ENCODE results near the gene DOCK8.

The DOCK8 gene

GRCh38 chr9:426976-427375, 212.3 kb downstream of the DOCK8 start:
- DNase-seq (ENCODE audit: extremely low read depth, low read depth) = no peak
- no peak for TF ChIP-seq CTCF (IDR thresholded peaks at IDR 0.05; ENCODE audit: low read depth, low read length)

GRCh38 chr9:431701-432100, 217.0 kb downstream of the DOCK8 start:
- DNase-seq (ENCODE audit: extremely low read depth, low read depth) = no peak
- TF ChIP-seq CTCF (IDR thresholded peaks at IDR 0.05; ENCODE audit: low read depth, low read length) = no peak

GRCh38 chr9:436482-436881, 221.8 kb downstream of the DOCK8 start:
- TF ChIP-seq CTCF (IDR thresholded peaks at IDR 0.05; ENCODE audit: low read depth, low read length) = no peak

GRCh38 chr9:437066-437465, 222.4 kb downstream of the DOCK8 start:
- no peak for TF ChIP-seq CTCF (IDR thresholded peaks at IDR 0.05; ENCODE audit: low read depth, low read length)
- no peak for DNase-seq (ENCODE audit: extremely low read depth, low read depth)

More at GRCh38 chr9:436482-436881, 221.8 kb downstream of the DOCK8 start:
- DNase-seq (ENCODE audit: extremely low read depth, low read depth) = no peak

- TF ChIP-seq CTCF (IDR thresholded peaks at IDR 0.05; ENCODE audit: low read depth, low read length) = no peak
- DNase-seq (ENCODE audit: extremely low read depth, low read depth) = peak; percentile 75
These were observed 222.9 kb downstream of the DOCK8 start for GRCh38 chr9:437574-438001.

- no peak for TF ChIP-seq CTCF (IDR thresholded peaks at IDR 0.05; ENCODE audit: low read depth, low read length)
- DNase-seq (ENCODE audit: extremely low read depth, low read depth) = peak; percentile 43
These were observed 223.4 kb downstream of the DOCK8 start for GRCh38 chr9:438066-438465.

- TF ChIP-seq CTCF (IDR thresholded peaks at IDR 0.05; ENCODE audit: low read depth, low read length) = no peak
- DNase-seq (ENCODE audit: extremely low read depth, low read depth) = peak; percentile 20
These were observed 224.5 kb downstream of the DOCK8 start for GRCh38 chr9:438961-439768.

All from AG09319 (cell line).